Skin epidermis (tissue), 12 donors: ENCODE data around the gene PTX4.

ENCODE experiments used
- H3K27ac ChIP-seq, 21 experiments: fragments of 200-600 bp; sonication (generic) in 11 of 21; one replicate each; pipeline ENCODE4 v1.5.0; 2020; ENCODE audit warnings: mild to moderate bottlenecking in 3 of 21, inconsistent platforms in 2 of 21, moderate library complexity in 2 of 21
- H3K4me3 ChIP-seq, 7 experiments: fragments of 200-600 bp; sonication (generic) in 2 of 7; one replicate each; pipeline ENCODE4 v1.5.0; 2020; ENCODE audit warnings: inconsistent platforms in 2 of 7, mild to moderate bottlenecking in 2 of 7, moderate library complexity in 1 of 7

Gene PTX4

DNA sequence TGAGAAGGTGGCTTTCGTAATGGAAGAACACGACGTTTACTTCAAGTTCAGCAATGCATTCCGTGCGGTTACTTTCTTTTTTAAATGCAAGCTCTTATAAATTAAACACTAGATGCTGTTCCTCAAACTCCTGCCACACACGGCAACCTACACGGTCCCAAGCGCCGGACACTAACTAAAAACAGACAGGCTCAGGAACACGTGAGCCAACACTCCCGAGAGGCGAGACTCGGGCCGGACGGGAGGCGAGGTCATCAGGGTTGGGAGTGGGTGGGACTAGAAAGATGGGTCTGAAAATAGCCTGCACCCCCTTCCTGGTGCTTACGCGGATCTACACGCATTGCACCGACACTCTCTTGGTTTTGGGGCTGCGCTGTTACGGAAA lies 20.3 kb downstream of the PTX4 start:
- Histone ChIP-seq H3K4me3 (no peak overlapping the region), H3K27ac (no peak overlapping the region)

- no peak overlapping the region for H3K4me3 ChIP-seq
Measured at GRCh38 chr16:1466968-1467521, 21.7 kb downstream of the PTX4 start.

DNA sequence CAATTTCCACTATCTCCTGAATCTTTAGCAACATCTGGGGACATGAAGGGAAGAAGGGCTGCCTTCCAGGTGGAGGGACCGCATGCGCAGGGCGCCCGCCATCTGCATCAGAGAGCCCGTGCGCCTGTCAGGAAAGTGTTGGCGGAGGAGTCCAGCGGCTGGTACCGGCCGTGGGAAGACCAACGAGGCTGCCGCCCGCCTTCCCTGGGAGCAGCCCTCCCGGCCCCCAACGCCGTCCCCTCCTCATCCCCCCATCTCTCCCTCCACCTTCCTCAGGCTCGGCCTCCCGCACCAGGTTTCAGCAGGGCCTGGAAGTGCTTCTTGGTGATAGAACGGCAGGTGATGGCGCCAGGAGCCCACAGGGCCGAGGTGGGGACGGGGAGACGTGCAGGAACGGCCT lies 22.7 kb downstream of the PTX4 start:
- H3K4me3 ChIP-seq: no peak overlapping the region
- H3K27ac ChIP-seq: no peak overlapping the region

More at GRCh38 chr16:1466968-1467521, 21.7 kb downstream of the PTX4 start:
- H3K27ac ChIP-seq: no peak overlapping the region

DNA sequence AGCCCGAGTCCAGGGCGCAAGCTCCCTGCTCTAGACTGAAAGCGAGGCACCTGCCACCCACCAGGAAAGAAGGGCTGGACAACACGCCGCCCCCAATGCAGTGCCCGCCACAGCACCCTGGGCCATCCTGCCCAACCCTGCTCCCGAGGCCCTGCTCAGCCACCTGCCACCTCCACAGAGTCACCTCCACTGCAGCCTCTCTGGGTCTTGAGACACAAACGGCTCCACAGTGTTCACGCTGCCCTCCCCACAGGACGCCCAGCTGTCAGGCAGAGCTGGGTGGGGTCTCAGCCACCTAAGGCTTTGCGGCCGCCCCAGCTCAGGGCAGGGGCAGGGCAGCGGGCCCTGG lies 23.2 kb downstream of the PTX4 start:
- Histone ChIP-seq H3K27ac (peak overlapping the region in 1 of 21 experiments; percentile 56), H3K4me3 (no peak overlapping the region)

DNA sequence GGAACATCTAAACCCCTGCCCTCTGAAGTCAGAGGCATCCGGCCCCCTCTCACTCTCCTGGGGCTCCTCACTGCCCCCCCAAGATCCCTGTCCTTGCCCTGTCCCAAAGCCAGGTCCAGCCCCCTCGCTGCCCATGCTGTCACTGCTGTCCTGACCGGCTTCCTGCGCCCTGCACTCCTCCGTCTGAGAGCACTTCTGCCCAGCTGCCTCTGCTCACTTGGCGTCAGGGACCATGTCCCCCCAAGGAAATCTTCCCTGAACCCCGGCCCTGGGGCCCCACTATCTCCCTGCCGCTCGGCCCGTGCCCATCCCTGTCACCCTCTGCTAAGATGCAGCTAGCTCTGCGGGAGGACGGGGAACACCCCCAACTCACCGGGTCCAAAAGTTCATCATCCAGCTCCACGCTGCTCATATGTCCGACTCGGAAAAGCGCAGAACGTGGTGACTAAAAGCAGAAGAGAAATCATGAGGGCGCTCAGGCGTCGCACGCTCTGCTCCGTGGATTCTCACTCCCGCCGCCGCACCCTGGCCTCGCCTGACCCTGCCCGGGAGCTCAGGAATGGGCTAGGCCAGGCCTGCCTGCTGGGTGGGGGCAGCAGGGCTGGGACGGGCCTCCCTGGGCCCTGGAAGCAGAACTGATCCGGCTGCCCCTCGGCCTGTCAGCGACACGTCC lies 23.7 kb downstream of the PTX4 start:
- Histone ChIP-seq H3K4me3 (no peak overlapping the region), H3K27ac (peak overlapping the region in 1 of 21 experiments; percentile 56)

GRCh38 chr16:1464196-1464893 lies 24.4 kb downstream of the PTX4 start:
- H3K27ac ChIP-seq: peak overlapping the region in 1 of 21 experiments; percentile 56
- no peak overlapping the region for H3K4me3 ChIP-seq

DNA sequence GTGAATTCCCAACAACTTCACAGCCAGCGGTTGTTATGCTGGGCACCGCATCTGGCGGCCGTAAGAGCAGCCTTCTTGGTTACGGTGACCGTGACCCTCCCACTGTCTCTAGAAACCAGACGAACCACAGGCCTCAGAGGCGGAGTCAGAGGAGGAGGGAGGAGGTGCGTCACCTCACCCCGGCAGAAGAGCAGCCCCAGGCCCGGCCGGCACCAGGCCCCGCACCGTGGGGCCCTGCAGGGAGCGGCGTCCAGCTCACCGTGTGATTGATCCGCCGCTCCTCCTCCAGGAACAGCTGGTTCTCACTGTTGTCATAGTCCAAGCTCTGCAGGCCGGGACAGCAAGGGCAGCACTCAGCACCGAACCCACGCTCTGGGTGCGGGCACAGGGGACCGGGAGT lies 27.6 kb downstream of the PTX4 start:
- Histone ChIP-seq H3K27ac (peak overlapping the region in 1 of 21 experiments; percentile 27), H3K4me3 (no peak overlapping the region)

GRCh38 chr16:1460602-1461138 lies 28.1 kb downstream of the PTX4 start:
- no peak overlapping the region for H3K4me3 ChIP-seq
- no peak overlapping the region for H3K27ac ChIP-seq

- no peak overlapping the region for H3K27ac ChIP-seq
Measured at GRCh38 chr16:1459967-1460366, 28.8 kb downstream of the PTX4 start.

DNA sequence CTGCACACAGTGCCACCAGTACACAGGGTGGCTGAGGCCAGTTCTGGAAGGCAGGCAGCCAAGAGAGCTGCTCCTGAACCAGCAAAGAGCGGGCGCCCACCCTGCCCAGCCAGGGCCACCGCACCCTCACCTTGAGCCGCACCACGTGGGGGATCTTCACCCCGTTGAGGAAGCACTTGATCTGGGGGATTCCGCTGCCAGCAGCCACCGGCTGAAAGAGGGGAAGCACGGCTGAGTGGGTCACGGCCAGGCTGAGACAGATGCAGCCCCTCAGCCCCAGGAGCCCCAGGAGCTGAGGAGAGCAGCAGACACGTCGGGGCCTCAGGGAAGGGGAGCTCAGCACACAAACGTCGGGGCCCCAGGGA lies 29.8 kb downstream of the PTX4 start:
- Histone ChIP-seq H3K4me3 (no peak overlapping the region), H3K27ac (peak overlapping the region in 1 of 21 experiments; percentile 24)

More at GRCh38 chr16:1459967-1460366, 28.8 kb downstream of the PTX4 start:
- no peak overlapping the region for H3K4me3 ChIP-seq

GRCh38 chr16:1458336-1458976 lies 30.3 kb downstream of the PTX4 start:
- H3K4me3 ChIP-seq: no peak overlapping the region
- H3K27ac ChIP-seq: peak overlapping the region in 2 of 21 experiments; percentile 3 to 24

GRCh38 chr16:1457489-1458245 lies 31.1 kb downstream of the PTX4 start:
- H3K4me3 ChIP-seq: no peak overlapping the region
- H3K27ac ChIP-seq: no peak overlapping the region

DNA sequence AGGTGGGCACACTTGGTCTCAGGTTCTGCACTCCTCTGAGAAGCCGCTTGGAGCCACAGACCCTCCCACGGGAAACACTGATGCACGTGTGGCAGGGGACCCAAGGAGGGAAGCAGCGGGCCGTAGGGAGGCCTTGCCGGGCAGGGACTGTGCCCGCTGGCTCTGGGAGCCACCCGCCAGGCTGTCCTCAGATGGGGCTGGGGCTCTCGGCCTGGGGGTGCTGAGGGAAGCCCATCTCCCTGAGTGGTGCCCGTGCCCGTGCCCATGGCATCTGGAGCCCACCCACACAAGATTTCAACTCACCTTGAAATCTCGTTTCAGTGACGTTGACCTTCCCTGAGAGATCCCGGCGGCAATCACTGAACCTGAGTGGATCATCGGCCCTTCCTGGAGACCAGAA lies 31.8 kb downstream of the PTX4 start:
- Histone ChIP-seq H3K4me3 (no peak overlapping the region), H3K27ac (no peak overlapping the region)

GRCh38 chr16:1455190-1456171 lies 33.3 kb downstream of the PTX4 start:
- H3K4me3 ChIP-seq: no peak overlapping the region
- no peak overlapping the region for H3K27ac ChIP-seq

GRCh38 chr16:1454561-1454960 lies 34.2 kb downstream of the PTX4 start:
- Histone ChIP-seq H3K27ac (peak overlapping the region in 1 of 21 experiments; percentile 16), H3K4me3 (no peak overlapping the region)

- Histone ChIP-seq H3K27ac (no peak overlapping the region), H3K4me3 (no peak overlapping the region)
Measured at GRCh38 chr16:1453316-1453715, 35.4 kb downstream of the PTX4 start.

GRCh38 chr16:1452530-1452929 lies 36.2 kb downstream of the PTX4 start:
- no peak overlapping the region for H3K4me3 ChIP-seq

GRCh38 chr16:1451702-1452392 lies 36.9 kb downstream of the PTX4 start:
- Histone ChIP-seq H3K4me3 (no peak overlapping the region), H3K27ac (no peak overlapping the region)

More at GRCh38 chr16:1452530-1452929, 36.2 kb downstream of the PTX4 start:
- no peak overlapping the region for H3K27ac ChIP-seq
